ENCODE measurements around the gene ABLIM2.

Gene ABLIM2

DNA sequence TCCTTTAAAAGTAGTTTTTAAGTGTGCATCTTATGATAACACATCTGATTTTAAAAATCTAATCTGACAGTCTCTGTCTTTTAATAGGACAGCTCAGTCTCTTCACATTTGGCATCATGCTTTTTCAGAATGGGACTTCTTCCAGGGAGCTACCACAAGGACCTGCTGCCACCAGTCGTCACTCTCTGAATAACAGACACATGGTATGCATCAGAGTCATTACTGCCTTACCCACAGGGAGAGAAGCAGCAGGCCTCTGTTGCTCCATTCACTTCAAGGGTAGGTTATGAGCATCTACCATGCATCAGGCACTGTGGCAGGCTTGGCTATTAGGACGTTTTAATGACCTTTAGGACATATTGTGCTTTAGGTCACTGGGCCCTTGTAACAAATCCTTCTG, 169.0 kb downstream of the ABLIM2 start:
- DNase-seq: no peak

DNA sequence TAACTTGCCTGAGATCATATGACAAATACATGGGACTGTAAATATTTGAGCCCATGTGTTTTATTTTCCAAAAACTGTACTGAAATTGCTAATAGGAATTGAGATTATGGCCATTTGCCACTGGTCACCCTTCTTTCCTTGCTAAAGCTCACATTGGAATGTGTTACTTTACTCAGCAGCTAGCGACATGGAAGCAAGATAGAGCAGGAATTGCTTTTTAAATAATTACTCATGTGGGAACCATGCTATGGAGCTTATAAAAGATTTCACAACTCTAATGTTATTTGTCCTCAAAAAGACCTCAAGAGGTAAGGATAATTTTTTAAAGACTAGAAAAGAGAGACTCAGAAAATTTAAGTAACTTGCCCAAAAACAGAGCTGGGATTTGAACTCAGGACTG, 170.2 kb downstream of the ABLIM2 start:
- no peak for DNase-seq

DNA sequence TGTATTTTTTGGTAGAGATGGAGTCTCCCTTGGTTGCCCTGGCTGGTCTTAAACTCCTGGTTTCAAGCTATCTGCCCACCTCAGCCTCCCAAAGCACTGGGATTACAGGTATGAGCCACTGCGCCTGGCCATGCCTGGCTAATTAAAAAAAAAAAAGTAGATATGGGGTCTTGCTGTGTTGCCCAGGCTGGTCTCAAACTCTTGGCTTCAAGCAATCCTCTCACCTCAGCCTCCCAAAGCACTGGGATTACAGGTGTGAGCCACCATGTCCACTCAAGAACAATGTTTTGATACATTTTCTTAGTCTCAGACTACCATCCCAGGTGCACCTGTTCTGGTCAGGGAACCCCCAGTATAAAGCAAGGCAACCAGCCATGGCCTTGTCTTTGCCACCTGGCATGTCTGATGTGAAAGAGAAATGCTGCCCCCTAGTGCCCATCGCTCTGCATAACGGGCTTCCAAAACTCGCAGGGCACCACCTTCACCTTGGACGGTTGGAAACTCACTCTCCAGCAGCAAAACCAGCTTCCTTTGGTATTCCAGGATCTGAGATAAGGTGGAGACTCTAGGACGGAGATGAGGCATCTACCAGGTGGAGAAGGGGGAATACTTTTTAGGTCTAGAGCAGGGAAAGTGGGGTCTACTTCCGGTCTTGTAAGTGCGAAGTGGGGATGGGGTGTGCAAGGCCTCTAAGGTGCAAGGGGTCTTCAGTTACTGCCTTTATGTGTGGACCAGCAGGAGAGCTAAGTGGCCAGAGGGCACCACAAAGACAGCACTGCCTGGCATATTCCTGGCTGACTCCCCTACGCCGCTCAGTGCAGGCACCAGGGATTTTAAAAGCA, 171.2 kb downstream of the ABLIM2 start:
- DNase-seq: peak; percentile 38

DNA sequence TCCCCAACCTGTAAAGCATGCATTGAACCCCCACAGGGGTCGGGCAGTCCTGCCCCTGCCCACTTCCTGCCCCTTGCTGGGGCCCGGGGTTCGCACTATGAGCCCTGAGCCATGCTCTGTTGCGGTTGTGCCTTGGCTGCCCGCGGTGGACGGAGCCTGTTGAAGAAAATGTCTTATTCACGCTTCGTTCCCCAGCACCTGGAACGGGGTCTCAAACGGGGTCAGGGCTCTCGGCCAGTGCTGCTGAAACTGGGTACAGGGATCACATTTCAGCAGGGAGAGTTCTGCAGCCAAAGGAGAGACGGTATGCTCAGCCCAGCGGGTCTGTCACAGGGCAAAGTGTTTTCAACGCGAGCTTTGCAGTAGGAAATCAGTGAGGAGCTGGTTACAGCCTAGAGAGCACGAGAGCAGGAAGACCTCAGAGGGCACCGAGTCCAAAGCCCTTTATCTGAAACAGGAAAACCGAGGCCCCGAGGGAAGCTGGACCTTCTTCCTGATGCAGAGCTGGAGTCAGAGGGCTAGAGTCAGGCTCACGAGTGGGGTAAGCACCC, 172.6 kb downstream of the ABLIM2 start:
- DNase-seq: no peak

DNA sequence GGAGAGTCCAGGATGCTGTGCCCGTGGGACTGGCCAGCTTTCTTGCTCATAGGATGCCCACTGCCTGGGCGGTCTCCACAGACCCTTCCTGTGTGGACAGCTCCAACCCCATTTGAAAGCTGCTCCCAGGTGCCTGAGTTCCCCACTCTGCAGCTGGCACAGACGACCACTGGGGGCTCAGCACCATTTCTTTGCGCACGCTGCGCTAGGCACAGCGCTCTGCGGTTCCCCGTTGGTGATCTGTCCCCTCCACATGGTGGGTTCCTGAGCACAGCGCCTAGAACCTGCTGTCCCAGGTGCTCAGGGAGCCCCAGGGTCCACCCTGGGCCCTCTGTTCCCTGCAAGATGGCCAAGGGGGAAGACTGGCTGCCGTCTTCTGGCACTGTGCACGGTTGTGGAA, 173.5 kb downstream of the ABLIM2 start:
- DNase-seq: no peak

DNA sequence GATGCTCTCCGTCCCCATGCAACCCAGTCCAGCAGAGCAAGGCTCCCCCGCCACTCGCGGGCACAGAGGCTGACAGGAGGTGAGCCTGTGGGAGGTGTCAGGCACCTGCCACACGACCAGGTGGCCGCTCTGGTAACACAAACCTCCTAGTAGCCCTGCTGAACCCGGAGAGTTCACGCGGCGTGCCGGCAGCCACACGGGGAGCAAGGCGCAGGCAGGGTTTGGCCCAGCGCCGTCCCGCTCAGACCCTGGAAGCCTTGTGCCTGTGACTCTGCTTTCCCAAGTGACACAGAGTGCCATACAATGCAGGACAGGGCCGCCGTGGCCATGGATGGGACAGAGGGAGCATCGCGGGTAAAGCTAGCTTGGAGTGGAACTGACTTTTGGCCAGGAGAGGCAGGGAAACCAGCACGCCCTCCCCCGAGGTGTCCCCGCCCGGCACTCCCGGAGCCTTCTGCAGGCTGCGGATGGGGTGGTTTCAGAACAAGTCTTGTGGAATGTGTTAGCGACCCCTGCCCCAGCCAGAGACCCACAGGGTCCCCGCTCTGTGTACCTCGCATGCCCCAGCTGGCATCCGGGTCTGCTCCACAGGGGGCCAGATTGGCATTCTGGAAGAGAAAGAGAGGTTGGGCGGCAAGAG, 174.2 kb downstream of the ABLIM2 start:
- no peak for DNase-seq

DNA sequence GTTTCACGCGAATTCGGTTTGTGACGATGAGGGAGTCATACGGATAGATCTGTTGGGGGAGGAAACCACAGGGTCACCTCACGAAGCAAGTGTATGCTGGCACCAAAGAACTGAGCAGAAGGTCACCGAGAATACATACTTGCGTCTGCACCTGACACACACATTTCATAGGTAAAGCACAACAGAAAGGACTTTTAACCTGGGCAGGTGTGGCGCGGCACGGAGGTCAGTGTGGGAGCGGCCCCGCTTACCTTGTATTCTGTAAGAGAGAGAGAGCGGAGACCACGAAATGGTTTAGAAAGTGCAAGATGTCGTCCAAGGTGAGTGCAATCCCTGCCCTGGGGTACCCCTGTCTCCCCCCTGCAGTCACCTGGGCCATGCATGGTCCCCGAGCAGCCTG, 175.3 kb downstream of the ABLIM2 start:
- DNase-seq: no peak

DNA sequence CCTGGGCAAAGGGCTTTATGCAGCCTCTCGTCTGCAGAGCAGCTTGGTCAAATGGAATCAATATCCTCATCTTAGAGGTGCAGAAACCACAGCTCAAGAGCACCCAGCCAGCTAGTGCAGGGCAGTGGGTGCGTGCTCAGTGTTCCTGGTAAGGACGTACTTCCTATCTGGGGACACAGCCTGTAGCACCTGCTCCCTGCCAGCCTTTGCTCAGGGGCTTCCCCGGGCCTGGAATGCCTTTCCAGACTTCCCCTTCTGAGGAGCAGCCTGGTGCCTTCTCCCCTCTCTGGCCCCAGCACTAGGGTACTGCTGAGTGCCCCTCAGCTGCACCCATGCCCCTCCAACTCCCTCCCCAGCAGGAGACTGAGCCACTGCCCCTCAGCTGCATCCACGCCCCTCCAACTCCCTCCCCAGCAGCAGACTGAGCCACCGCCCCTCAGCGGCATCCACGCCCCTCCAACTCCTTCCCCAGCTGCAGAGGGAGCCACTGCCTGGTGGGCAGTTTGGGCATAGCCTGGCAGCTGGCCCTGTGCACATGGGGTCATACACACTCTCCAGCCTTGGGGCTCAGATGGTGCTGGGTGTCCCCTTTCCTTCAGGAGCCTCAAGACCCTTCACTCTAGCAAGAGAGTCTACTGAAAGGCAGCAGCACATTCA, 176.7 kb downstream of the ABLIM2 start:
- no peak for DNase-seq

DNA sequence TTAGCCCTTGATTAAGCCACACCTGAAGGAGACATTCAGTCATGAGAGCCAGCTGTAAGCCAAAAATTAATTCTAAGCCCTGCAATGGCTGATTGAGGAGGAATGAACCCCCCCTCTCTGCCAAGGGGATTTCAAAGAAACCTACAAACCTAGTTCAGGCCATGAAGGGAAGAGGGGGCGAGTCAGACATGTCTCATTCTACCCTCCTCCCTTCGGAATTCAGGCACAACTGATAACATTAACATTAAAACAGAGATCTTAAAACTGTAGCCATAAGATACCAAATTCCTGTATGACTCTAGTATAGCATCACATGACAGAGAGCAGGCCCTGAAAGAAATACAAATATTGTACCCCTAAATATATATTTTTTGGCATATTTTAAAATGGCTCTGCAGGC, 178.6 kb downstream of the ABLIM2 start:
- DNase-seq: no peak

DNA sequence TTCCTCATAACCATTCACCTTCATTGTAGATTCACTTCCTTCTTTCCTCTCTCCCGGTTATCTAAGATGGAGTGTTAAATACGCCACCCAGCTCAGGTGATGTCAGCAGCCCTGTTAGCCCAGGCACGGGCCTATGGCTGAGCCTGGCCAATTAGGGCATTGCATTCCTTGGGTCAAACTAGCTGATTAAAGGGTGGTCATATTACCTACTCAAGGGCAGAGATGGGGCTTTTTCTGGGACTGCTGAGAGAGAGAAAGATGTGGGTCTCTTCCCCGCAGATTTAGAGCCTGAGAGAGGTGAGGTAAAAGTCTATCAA, 179.0 kb downstream of the ABLIM2 start:
- DNase-seq: no peak

DNA sequence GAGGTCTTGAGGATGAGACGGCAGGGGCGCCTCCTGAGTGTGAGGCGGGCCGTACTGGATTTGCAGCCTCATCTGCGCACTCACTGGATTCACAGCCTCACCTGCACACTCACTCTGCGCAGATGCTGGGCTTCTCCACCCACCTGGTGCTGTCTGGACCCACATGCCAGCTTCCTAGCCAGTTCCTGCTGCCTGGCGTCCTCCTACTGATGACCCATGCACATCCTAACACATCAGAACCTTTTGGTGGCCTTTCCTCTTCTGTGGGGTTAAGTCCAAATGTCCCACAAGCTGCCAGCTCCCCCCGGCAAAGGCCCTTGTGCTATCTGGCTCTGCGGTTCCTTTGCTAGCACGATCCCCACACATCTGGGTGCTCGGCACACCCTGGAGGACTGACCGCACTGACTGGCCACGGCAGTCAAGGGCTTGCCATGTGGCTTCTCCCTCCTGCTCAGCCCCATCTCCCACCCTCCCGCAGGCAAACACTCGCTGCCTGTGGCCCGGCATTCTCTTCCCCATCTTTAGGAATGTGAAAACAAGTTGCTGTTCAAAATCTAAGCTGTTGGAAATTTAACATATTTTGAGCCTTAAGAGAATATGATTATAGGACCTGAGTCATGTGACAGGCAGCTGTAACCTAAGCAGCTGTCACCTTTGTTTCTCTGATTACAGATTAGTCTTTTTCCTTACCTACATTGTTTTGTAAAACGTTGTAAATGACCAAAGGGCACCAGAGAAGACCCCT, 179.5 kb downstream of the ABLIM2 start:
- no peak for DNase-seq

DNA sequence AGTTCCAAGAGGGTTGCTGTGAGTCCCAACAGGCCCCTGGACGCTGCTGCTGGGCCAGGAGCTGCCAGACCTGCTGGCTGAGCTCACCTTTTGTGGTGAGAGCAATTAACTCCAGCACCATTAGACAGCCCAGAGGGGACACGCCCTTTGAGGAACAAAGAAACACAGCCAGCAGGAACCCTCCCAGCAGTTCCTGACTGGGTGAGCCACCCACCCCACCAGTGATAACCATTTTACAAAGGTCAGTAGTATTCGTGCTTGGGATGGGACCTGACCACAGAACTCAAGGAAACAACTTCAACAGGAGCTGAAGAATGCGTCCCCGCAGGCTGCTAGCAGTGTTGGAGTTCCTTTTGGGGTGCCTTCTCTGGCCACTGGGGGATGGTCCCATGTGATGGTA, 180.1 kb downstream of the ABLIM2 start:
- DNase-seq: no peak

DNA sequence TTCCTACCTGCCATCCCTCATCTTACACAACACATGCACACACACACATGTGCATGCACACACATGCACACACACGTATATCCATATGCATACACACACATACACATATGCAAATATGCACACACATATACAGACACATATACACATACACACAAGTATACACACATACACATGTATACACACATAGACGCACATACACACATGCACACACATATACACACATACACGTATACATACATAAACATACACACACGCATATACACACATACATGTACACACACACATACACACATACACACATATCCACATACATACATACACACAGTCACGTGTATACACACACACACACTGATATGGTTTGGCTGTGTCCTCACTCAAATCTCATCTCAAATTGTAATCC, 182.0 kb downstream of the ABLIM2 start:
- DNase-seq: no peak

DNA sequence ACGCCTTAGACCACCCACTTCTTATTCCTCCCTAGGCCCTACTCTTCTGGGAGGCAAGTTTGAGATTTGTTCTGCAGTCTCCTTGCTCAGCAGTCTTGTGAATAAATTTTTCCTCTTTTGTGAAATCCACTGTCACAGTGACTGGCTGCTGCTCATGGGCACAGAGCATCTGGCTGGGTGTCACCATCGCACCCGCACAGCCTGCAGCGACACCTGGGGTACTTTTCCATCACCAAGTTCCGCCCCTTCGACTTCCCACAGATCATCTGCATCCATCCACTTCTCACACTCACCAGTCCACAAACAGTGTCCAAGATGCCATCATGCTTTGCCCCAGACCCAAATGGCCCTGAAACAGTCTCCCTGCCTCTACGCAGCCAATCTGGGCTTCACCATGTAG, 182.6 kb downstream of the ABLIM2 start:
- no peak for DNase-seq

DNA sequence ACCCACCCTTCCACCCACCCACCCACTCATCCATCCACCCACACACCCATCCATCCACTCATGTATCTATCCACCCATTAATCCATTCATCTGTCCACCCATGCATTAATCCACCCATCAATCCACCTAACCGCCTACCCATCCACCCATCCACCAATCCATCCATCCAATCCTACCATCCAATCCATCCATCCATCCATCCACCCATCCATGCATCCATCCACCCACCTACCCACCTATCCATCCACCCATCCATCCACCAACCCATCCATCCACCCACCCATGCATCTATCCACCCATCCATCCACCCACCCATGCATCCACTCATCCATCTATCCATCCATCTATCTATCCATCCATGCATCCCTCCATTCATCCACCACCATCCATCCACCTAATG, 184.2 kb downstream of the ABLIM2 start:
- no peak for DNase-seq

DNA sequence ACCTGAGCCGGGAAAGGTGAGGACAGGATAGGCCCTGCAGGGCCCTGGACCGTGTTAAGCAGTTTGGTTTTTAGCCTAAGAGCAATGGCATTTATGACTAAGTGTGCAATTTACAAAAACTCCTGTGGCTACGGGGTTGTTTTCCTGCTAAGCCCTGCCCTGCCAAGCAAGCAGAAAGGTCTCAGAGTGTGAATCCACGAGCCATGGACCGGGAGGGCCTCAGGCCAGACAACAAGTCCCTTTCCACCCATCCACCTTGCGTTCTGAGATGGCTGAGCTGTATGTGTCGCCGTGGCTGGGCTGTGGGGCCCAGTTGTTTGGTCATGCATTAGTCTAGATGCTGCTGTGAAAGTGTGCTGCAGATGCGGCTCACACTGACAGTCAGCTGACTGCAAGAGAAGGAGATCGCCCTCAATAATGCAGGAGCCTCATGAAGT, 185.1 kb downstream of the ABLIM2 start:
- no peak for DNase-seq

DNA sequence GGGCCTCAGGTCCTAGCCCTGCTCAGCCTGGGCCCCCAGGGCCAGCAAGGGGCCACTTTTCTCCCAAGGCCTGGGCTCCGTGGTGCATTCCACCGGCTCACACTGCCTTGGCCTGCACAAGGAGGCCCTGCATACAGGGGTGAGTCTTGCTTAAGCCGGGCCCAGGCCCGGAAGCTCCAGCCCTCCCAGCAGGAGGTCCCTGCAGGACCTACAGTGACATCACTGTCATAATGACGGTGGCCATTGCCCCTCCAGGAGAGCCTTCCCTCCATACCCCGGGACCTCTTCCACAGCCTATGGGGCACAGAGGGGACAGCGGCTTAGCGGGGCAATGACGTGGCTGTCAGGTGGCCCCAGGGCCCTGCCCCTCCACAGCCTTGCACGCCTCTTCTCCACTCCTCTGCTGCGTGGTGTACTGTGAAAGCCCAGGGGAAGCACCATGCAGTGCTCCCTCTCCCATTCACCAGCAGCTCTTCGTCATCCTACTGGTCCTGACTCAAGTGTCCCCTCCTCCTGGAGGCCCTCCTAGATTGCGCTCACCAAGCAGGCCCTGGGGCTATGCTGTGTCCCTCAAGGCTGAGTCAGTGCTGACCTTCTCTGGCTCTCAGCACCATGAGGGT, 186.6 kb downstream of the ABLIM2 start:
- no peak for DNase-seq

DNA sequence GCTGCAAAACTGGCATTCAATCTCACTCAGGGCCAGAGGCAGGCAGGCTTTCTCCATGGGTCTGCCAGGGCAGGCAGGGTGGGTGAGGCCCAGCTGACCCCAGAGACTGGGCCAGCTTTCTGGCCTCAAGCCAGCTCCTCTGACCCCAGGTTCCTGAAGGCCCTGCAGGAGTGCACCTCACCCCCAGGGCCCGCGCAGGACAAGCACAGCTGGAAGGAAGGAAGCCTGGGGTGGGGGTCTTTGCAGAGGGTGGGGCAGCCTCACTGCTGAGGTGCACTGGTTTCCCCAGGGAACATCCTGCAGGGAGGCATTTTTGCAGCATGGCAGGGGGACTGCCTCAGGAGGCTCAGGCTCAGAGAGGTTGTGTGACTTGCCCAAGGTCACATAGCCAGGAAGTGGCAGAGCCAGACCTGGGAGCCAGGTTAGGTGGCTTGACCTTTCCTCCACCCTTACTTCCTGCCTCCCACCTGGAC, 187.4 kb downstream of the ABLIM2 start:
- DNase-seq: no peak

DNA sequence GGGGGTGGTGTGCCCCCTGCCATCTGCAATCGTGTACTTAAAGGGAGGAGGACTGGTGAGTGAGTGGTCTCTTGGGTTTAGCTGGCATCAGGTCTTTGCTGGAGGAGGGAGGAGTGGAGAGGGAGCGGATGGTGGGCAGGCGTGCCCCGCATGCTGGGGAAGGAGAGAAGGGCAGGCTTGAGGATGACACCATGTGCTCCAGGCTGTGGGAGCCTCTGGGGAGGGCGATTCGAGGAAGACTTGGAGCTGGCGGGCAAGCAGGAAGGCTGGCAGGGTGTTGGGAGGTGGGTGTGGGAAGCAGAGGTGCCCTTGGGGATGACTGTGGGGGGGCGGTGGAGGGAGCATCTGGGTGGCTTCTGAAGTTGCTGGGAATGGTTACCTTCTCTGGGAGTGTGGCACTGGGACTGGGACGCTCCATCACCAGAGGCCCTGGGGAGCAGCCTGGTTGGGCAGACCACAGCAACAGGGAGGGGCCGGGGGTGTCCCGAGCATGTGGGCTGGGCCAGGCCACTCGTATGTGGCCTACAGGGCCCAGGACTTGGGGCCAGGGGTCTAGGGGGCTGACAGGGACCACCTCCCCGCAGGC, 188.2 kb downstream of the ABLIM2 start:
- no peak for DNase-seq

DNA sequence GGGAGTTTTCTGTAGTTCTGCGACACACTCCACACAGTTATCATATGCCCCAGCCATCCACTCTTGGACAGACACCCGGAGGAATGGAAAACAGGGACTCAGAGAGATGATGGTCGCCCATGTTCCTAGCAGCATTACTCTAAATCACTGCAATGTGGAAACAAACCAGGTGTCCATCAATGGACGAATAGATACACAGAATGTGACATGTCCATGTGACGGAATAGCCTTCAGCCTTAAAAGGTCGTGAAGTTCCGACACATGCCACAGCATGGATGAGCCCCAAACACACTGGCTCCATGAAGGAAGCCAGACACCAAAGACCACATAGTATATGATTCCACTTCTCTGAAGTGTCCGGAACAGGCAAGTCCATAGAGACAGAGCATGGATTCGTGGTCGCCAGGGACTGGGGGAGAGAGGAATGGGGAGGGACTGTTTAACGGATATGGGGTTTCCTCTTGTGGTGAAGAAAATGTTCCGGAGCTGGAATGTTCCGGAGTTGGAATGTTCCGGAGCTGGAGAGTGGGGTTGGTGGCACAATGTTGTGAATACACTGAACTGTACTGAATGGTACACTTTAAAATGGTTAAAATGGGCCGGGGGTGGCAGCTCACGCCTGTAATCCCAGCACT, 190.2 kb downstream of the ABLIM2 start:
- DNase-seq: no peak

DNA sequence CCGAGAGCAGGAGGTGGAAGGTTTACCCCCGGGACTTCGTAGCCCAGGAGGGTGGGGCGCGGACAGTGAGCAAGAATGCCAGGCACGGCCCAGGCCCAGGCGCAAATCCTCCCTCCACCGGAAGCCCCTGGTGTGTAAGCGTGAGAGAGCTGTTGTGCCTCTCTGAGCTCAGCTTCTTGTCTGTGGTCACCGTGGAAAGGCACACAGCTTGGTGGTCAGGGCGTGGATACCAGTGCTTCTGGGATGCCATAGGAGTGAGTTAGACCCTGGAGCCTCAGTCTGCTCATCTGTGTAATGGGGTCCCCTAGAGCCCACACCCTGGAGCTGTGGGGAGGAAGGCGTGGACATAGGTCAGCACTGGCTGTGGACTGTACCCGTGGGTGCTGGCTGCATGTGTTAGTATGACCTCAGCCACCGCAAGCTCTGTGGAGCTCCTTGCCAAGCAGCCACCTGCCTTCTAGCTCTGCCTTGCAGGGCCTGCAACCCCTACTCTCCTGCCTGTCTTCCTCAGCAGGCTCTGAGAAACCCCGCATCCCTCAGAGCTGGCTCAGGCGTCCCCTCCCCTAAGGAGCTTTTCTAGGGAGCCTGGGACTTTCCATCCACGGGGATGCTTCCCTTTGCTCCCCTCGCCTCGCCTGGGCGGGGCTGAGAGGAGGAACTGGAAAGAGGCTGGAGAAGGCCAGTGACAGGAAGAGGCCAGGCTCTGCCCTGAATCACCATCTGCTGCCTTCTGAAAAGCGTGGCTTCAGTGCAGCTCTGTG, 190.9 kb downstream of the ABLIM2 start:
- DNase-seq: no peak

Data from NK-92 treated with Interleukin-12 subunit alpha and Interleukin-12 subunit beta, amount 100 ng/mL, for 24 hours (cell line).